GM23338 (cell line): Measurements from ENCODE around the gene RELB.

Source experiments
- CREB1 ChIP-seq: fragments of 250-450 bp; sonication (Bioruptor Pico); IDR thresholded peaks from 2 replicates; pipeline ENCODE4 v1.5.0; 2020; ENCODE audit warnings: low read depth, mild to moderate bottlenecking, moderate library complexity
- CTCF ChIP-seq, 2 experiments: fragments of 200-600 bp in 1 of 2; sonication (generic) in 1 of 2; conservative IDR thresholded peaks; 2 replicates each; pipeline versions ENCODE4 v1.5.1 to v1.6.1; 2016 to 2017; ENCODE audit warnings: antibody characterized with exemption in 2 of 2, low read depth in 2 of 2, mild to moderate bottlenecking in 2 of 2, moderate library complexity in 1 of 2
- ETS1 ChIP-seq: IDR thresholded peaks from 2 replicates; pipeline ENCODE4 v1.6.1; 2016; ENCODE audit warnings: antibody characterized with exemption
- EZH2 ChIP-seq: fragments of 200-600 bp; sonication (generic); IDR thresholded peaks from one replicate; pipeline ENCODE4 v1.8.0; 2017; ENCODE audit warnings: antibody characterized with exemption, mild to moderate bottlenecking, low read depth; ENCODE audit not compliant: unreplicated experiment
- EZH2phosphoT487 ChIP-seq: fragments of 200-600 bp; sonication (generic); IDR thresholded peaks from one replicate; pipeline ENCODE4 v1.8.1; 2018; ENCODE audit warnings: antibody characterized with exemption; ENCODE audit not compliant: unreplicated experiment
- JUNB ChIP-seq: IDR thresholded peaks from one replicate; pipeline ENCODE4 v1.6.1; 2016; ENCODE audit warnings: antibody characterized with exemption; ENCODE audit not compliant: unreplicated experiment
- POLR2AphosphoS5 ChIP-seq: IDR thresholded peaks from 2 replicates; pipeline ENCODE4 v1.6.1; 2016; ENCODE audit warnings: antibody characterized with exemption, low read depth
- REST ChIP-seq: IDR thresholded peaks from one replicate; pipeline ENCODE4 v1.6.1; 2018; ENCODE audit warnings: antibody characterized with exemption; ENCODE audit not compliant: unreplicated experiment
- ZNF114 ChIP-seq: fragments of 250-450 bp; sonication (Bioruptor Pico); IDR thresholded peaks from 2 replicates; pipeline ENCODE4 v1.5.0; 2020; ENCODE audit warnings: mild to moderate bottlenecking, moderate library complexity
- ZNF331 ChIP-seq: fragments of 250-450 bp; sonication (Bioruptor Pico); IDR thresholded peaks from 2 replicates; pipeline ENCODE4 v1.5.0; 2020; ENCODE audit warnings: low read depth, mild to moderate bottlenecking, moderate library complexity

- TF ChIP-seq CTCF (conservative IDR thresholded peaks at IDR 0.05; ENCODE audit: low read depth in 2 of 2) (no peak), ETS1 (no peak), POLR2AphosphoS5 (no peak), EZH2phosphoT487 (no peak), REST (no peak), EZH2 (no peak), ZNF114 (CRISPR knock-in tag) (no peak), JUNB (no peak), CREB1 (CRISPR knock-in tag) (no peak), ZNF331 (CRISPR knock-in tag) (no peak)
Measured at GRCh38 chr19:44959691-44960090, 41.6 kb upstream of the RELB start.
